Activated gamma-delta T cell (primary cell): ENCODE results near the gene B3GNT9.

Experiments
- DNase-seq: peaks from one replicate; lab custom pipeline; 2025; lab: John Stamatoyannopoulos, UW

B3GNT9 gene

GRCh38 chr16:67112591-67113399 is 38.0 kb downstream of the B3GNT9 start:
- no peak for DNase-seq

- DNase-seq: no peak
Measured at GRCh38 chr16:67111951-67112444, 38.8 kb downstream of the B3GNT9 start.

- DNase-seq: peak; percentile 95
Measured at GRCh38 chr16:67109407-67110135, 41.2 kb downstream of the B3GNT9 start, which contains the start of gene PHAF1. Gene PHAF1, plus strand, starts transcription at chr16:67109941. Its CDS starts 235 bp downstream, at chr16:67110176.

GRCh38 chr16:67108931-67109406 is 41.8 kb downstream of the B3GNT9 start:
- no peak for DNase-seq

- DNase-seq: no peak
Measured at GRCh38 chr16:67108489-67108888, 42.3 kb downstream of the B3GNT9 start.

- no peak for DNase-seq
Measured at GRCh38 chr16:67105881-67106280, 44.9 kb downstream of the B3GNT9 start.

- DNase-seq: no peak
Measured at GRCh38 chr16:67105246-67105645, 45.6 kb downstream of the B3GNT9 start.

- no peak for DNase-seq
Measured at GRCh38 chr16:67104845-67105244, 46.0 kb downstream of the B3GNT9 start.

- DNase-seq: no peak
Measured at GRCh38 chr16:67104061-67104460, 46.7 kb downstream of the B3GNT9 start.

- no peak for DNase-seq
Measured at GRCh38 chr16:67101311-67102082, 49.3 kb downstream of the B3GNT9 start.

- DNase-seq: no peak
Measured at GRCh38 chr16:67100569-67101310, 50.1 kb downstream of the B3GNT9 start.

GRCh38 chr16:67098599-67098998 is 52.2 kb downstream of the B3GNT9 start:
- DNase-seq: no peak
